Urinary bladder (tissue), 4 donors: ENCODE measurements around the gene ADAT3. TPM values are rescaled to one million over a fixed set of nuclear protein-coding genes. Genes with fewer than 3 reads are reported as not detected.
"Not testable (repeated sequence)": the region's sequence is repeated elsewhere in the genome, so short reads cannot be mapped to it uniquely, and the experiment has no call there.

Experiments used
- DNase-seq: peaks from one replicate; pipeline ENCODE4 v3.0.0-alpha.2; 2015; ENCODE audit errors: extremely low spot score
- H3K27ac ChIP-seq: one replicate; pipeline ENCODE4 v1.5.1; 2013; ENCODE audit warnings: low read depth, mild to moderate bottlenecking, moderate library complexity
- H3K36me3 ChIP-seq: one replicate; pipeline ENCODE4 v1.6.1; 2013; ENCODE audit warnings: mild to moderate bottlenecking, moderate library complexity; ENCODE audit not compliant: insufficient read depth
- H3K4me1 ChIP-seq: one replicate; pipeline ENCODE4 v1.6.1; 2013; ENCODE audit warnings: mild to moderate bottlenecking, moderate library complexity; ENCODE audit not compliant: insufficient read depth
- H3K4me3 ChIP-seq: one replicate; pipeline ENCODE4 v1.5.1; 2013; ENCODE audit warnings: low read depth, low read length
- WGBS: extraction: QIAGEN DNeasy Blood & Tissue Kit; methylation state at CpG from one replicate; pipeline ENCODE4 v1.1.7; 2013; 5-methylcytosine and 5-hydroxymethylcytosine counted together
- polyA plus RNA-seq: library from polyadenylated mRNA; stranded (reverse); fragments of 200-250 nt; gene quantifications from one replicate; pipeline ENCODE4 v1.2.3, GENCODE V29; 2013
- total RNA-seq: library from RNA; depleted of rRNA; stranded (reverse); fragments of >200 nt; gene quantifications from one replicate; pipeline ENCODE4 v1.2.3, GENCODE V29; 2014
- donor health status: healthy with polysubstance abuse.
- donor health status: healthy.

The ADAT3 gene
- total and polyA plus RNA-seq, 2 donors: 1.4 to 4.3 TPM

DNA sequence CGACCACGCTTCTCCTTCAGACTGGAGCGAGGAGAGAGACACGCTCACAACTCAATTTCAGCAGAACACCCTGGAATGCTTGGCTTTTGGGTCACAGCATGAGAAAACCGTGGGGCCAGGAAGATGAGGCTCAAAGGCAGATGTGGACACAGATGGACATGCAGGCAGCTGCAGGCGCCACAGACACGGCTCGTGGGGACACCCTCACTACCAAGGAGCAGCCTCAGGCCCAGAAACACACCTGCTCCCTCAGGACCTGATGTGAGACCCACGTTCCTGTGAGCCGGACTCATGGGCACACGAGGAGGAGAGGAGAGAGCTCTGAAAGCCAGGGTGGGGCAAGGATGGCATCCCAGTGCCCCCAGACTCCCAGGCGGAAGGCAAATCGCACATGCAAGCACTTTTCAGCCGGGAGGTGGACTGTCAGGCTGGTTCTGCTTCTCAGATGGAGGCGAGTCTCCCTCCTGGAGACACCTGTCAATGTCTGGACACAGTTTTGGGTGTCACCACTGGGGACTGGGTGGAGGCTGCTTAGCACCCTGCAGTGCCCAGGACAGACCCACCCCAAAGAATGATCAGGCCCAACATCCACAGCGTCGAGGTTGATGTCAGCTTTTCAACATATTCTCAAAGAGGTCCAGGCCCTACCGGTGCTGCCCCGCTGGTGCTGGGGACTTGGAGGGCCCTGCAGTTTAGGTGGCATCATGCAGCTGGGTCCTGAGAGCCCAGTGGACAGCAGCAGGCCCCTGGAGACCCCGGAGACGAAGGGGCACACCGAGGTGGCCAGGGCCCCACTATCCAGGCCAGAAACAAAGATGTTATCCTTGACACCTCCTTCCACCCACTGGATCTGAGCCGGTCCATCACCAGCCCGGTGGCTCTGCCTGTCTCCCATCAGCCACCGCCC is 22.2 kb upstream of the ADAT3 start:
- no peak for DNase-seq
- H3K4me1 ChIP-seq: peaks cover 2% of the 10 kb centered on the region
- no peak overlapping the region for H3K27ac ChIP-seq
- no peaks in the 10 kb centered on the region for H3K36me3 ChIP-seq
- no peak overlapping the region for H3K4me3 ChIP-seq
- WGBS: 69% methylated on average over 25 of the region's 25 CpGs

DNA sequence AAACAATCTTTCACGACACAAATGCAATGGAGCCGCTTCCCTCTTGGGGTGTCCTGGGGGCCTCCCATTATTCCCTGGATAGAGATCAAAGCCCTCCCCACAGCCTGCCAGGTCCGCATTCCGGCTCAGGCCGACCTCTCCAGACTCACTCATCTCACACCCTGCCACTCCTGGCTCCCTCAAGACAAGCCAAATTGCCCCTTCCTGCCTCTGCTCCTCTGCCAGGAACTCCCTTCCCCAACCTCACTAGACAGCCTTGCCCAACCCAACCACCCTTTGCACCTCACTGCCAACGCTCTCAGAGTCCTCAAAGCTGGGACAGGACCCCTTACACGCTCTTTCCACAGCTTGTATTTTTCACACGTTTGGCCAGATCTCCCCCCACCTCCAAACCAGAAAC is 21.4 kb upstream of the ADAT3 start:
- Histone ChIP-seq H3K27ac (peak overlapping the region; percentile 40), H3K36me3 (no peaks in the 10 kb centered on the region), H3K4me3 (peak overlapping the region; percentile 96), H3K4me1 (peaks cover 2% of the 10 kb centered on the region)
- 30% methylated on average over 8 of the region's 8 CpGs for WGBS
- DNase-seq: no peak

DNA sequence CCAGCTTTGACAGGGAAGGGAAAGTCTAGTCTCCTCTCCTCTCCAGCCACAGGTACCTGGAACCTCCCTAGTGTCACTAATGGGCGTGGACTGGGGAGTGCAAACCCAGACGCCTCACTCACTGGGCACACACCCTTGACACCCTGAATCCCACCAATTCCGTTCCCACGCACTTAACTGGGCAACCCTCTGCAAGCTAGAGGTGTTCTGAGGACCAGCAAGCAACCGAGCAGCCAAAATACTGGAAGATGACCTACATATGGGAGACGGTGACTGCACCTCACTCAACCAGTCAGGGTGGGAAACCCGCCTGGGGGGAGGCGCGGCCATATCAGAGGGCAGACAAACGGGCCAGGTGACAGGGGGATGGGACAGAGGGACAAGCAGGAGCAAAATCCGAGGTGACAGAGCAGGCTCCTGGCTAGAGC is 20.9 kb upstream of the ADAT3 start:
- no peak for DNase-seq
- 3% methylated on average over 11 of the region's 11 CpGs for WGBS
- H3K27ac ChIP-seq: no peak overlapping the region

DNA sequence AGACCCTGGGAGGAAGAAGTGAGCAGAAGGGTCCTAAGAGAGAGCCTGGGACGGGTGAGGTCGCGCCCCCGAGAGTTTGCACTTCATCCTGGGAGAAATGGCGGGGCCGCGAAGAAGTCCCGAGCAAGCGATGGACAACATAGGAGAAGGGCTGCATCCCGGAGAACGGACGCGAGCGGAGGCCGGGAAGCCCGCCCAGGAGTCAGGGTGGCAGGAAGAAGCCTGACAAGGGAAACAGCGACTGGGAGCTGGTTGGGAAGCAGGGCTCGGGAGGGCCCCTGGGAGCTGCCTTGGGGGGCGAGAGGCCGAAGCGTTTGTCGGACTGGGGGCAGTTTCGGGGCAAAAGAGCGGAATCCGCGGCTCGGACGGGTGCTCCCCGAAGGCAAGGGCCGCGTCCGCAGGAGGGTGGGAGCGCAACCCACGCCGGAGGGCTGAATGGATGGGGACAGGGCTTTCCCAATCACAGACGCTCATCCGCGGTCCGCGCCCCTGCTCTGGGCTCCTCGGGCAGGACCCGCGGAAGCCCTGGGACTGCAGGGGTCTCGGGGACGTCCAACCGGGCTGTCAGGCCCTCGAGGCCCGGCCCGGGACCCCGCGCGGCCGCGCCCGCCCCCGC is 20.4 kb upstream of the ADAT3 start:
- H3K36me3 ChIP-seq: no peaks in the 10 kb centered on the region
- under 1% methylated on average over 56 of the region's 56 CpGs for WGBS
- peak overlapping the region; percentile 96 for H3K4me3 ChIP-seq
- DNase-seq: no peak
- H3K27ac ChIP-seq: peak overlapping the region; percentile 90
- peaks cover 2% of the 10 kb centered on the region for H3K4me1 ChIP-seq

More for the DNA sequence above, 20.9 kb upstream of the ADAT3 start:
- Histone ChIP-seq H3K4me1 (peaks cover 2% of the 10 kb centered on the region), H3K36me3 (no peaks in the 10 kb centered on the region), H3K4me3 (peak overlapping the region; percentile 96)

DNA sequence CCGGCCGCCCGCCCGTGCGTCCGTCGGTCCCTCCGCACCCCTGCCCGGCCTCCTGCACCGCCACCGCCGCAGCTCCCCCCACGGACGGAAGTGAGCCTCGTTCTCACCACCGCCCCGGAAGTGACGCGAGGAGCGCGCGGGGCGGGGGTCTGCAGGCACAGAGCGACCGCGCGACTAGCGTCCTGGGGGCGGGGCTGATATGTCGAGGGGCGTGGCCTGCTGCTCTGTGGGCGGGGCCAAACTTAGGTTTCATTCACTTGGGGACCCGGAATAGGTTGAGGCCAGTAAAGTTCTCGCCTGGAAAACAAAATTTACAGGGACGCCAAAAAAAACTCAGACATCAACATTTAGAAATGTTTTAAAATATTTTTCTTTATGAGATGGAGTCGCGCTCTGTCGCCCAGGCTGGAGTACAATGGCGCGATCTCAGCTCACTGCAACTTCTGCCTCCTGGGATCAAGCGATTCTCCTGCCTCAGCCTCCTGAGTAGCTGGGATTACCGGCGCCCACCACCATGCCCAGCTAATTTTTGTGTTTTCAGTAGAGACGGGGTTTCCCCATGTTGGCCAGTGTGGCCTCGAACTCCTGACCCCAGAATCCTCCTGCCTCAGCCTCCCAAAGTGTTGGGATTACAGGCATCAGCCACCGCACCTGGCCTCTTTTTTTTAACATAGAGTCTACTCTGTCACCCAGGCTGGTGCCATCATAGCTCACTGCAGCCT is 19.6 kb upstream of the ADAT3 start, which contains the start of gene ABHD17A:
Gene ABHD17A, minus strand, starts transcription at position 99 of the 722 bp plus-strand sequence. CDS start 3,930 bp downstream, outside the sequence.
- 21% methylated on average over 44 of the region's 46 CpGs for WGBS
- H3K4me1 ChIP-seq: not testable (repeated sequence)

DNA sequence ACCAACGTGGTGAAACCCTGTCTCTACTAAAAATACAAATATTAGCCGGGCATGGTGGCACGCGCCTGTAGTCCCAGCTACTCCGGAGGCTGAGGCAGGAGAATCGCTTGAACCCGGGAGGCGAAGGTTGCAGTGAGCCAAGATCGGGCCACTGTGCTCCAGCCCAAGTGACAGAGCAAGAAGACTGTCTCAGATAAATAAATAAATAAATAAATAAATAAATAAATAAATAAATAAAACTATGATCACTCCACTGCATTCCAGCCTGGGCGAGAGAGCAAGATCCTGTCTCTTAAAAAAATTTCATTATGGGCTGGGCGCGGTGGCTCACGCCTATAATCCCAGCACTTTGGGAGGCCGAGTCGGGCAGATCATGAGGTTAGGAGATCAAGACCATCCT is 18.8 kb upstream of the ADAT3 start:
- not testable (repeated sequence) for H3K27ac ChIP-seq, H3K4me3 ChIP-seq, DNase-seq, H3K36me3 ChIP-seq, H3K4me1 ChIP-seq
- WGBS: 94% methylated on average over 15 of the region's 15 CpGs

More for the DNA sequence above, 19.6 kb upstream of the ADAT3 start, which contains the start of gene ABHD17A:
- Histone ChIP-seq H3K27ac (peak within 1 kb of the TSS; percentile 90), H3K4me3 (peak within 1 kb of the TSS; percentile 96)
- DNase-seq: peak; percentile 78
- H3K36me3 ChIP-seq: not testable (repeated sequence)

DNA sequence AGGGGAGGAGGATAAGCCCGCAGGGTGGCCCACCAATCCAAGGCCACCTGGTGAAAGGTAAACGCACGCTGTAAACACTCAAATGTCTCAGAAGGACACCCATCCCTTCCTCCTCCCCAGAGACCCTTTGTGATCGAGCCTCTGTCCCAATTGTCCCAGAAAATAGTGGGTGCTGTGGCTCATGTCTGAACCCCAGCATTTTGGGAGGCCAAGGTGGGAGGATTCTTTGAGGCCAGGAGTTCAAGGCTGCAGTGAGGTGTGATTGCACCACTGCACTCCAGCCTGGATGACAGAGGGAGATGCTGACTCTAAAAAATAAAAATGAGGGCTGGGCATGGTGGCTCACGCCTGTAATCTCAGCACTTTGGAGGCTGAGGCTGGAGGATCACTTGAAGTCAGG is 16.8 kb upstream of the ADAT3 start:
- Histone ChIP-seq H3K27ac (no peak overlapping the region), H3K4me3 (no peak overlapping the region), H3K36me3 (no peaks in the 10 kb centered on the region), H3K4me1 (peaks cover 2% of the 10 kb centered on the region)
- DNase-seq: no peak
- WGBS: 72% methylated on average over 5 of the region's 5 CpGs

DNA sequence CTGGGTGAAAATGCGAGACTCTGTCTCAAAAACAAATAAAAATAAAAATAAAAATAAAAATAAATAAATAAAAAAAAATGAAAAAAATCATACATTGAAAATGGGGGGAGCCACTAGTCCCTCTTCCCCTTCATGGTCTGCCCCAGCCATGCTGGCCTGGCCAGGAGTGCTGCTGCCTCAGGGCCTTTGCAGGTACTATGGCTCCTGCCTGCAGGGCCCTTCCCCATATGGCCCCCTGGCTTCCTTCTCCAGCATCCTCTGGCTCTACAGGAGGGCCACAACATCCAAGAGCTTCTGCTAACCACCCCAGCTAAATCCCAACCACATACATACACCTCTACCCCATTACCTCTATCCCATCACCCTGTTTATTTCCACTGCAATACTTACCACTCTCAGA is 15.3 kb upstream of the ADAT3 start:
- 98% methylated on average over 1 of the region's 1 CpG for WGBS
- no peaks in the 10 kb centered on the region for H3K4me1 ChIP-seq
- no peak overlapping the region for H3K4me3 ChIP-seq
- H3K27ac ChIP-seq: no peak overlapping the region
- no peaks in the 10 kb centered on the region for H3K36me3 ChIP-seq
- DNase-seq: no peak

DNA sequence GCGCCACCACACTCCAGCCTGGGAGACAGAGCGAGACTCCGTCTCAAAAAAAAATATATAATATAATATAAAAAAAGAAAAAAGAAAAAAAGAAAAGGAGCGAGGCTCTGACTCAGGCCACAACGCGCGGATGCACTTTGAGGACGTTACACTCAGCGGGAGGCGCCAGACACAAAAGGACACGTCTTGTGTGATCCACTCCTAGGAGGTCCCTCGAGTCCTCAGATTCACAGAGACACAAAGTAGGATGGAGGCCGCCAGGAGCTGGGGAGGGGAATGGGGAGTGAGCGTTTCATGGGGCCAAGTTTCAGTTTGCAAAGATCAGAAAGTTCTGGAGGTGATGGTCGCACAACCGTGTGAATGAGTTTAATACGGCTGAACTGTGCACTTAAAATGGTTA is 11.4 kb upstream of the ADAT3 start:
- no peaks in the 10 kb centered on the region for H3K4me1 ChIP-seq
- DNase-seq: no peak
- H3K27ac ChIP-seq: no peak overlapping the region
- H3K36me3 ChIP-seq: no peaks in the 10 kb centered on the region
- WGBS: 81% methylated on average over 17 of the region's 17 CpGs
- no peak overlapping the region for H3K4me3 ChIP-seq

DNA sequence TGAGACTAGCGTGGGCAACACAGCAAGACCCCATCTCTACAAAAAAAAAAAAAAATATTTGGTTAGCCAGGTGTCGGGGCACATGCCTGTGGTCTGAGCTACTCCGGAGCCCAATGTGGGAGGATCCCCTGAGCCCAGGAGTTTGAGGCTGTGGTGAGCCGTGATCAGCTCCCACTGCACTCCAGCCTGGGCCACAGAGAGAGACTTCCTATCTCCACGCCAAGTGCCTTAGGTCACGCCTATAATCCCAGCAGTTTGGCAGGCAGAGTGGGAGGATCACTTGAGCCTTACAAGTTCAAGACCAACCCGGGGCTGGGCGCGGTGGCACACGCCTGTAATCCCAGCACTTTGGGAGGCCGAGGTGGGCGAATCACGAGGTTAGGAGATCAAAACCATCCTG is 8.7 kb upstream of the ADAT3 start:
- no peaks in the 10 kb centered on the region for H3K4me1 ChIP-seq
- no peak overlapping the region for H3K27ac ChIP-seq
- 80% methylated on average over 13 of the region's 13 CpGs for WGBS
- DNase-seq: no peak
- no peak overlapping the region for H3K4me3 ChIP-seq
- no peaks in the 10 kb centered on the region for H3K36me3 ChIP-seq

DNA sequence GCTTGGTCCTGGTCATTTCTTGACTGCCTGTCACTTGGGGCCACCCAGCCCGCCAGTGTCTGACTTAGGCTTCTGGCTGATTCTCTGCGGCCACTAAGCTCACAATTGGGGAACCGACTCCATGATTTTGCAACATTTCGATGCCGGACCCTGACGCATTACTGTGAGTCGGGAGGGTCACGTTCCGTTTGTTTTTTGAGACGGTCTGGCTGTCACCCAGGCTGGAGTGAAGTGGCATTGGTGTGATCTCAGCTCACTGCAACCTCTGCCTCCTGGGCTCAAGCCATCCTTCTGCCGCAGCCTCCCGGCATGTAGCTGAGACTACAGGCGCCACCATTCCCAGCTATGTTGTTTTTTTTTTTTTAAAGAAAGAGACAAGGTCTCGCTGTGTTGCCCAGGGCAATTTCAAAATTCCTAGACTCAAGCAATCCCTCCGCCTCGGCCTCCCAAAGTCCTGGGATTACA is 3.2 kb upstream of the ADAT3 start:
- Histone ChIP-seq H3K4me3 (no peak overlapping the region), H3K27ac (no peak overlapping the region), H3K4me1 (no peaks in the 10 kb centered on the region), H3K36me3 (no peaks in the 10 kb centered on the region)
- no peak for DNase-seq
- 87% methylated on average over 16 of the region's 16 CpGs for WGBS

DNA sequence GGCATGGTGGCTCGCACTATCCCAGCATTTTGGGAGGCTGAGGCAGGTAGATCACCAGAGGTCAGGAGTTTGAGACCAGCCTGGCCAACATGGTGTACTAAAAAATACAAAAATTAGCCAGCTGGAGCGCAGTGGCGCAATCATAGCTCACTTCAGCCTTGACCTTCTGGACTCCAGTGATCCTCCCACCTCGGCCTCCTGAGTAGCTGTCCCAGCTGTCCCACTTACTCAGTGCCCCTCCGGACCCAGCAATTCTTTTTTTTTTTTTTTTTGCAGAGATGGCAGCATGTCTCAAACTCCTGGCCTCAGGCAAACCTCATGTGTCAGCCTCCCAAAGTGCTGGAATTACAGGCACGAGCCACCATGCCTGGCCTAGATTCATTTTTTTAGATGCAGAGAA is 2.3 kb upstream of the ADAT3 start:
- Histone ChIP-seq H3K27ac (no peak overlapping the region), H3K36me3 (no peaks in the 10 kb centered on the region), H3K4me1 (no peaks in the 10 kb centered on the region), H3K4me3 (no peak overlapping the region)
- no peak for DNase-seq
- 73% methylated on average over 6 of the region's 6 CpGs for WGBS

DNA sequence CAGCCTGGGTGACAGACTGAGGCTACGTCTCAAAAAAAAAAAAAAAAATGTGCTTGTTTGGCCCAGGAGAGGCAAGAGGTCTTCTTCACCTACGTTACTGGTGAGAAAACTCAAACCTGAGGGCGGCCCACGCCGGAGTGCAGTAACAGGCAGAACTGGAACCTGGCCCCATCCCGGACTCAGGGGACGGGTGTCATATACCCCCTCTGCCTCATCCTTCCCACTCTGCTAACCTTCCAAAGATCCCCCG is 414 bp upstream of the ADAT3 start:
- Histone ChIP-seq H3K36me3 (no peaks in the 10 kb centered on the region), H3K4me3 (no peak overlapping the region), H3K4me1 (peaks cover 3% of the 10 kb centered on the region), H3K27ac (peak overlapping the region; percentile 91)
- no peak for DNase-seq
- 40% methylated on average over 8 of the region's 8 CpGs for WGBS
